Colon (tissue), 2 donors: ENCODE results near the gene GRIP1.

ENCODE experiments used
- FAIRE-seq: peaks from 2 replicates; lab custom pipeline; 2012; peaks lifted over from hg19 to GRCh38; lab: Jason Lieb, UNC
- donor health status: control.
- donor health status: control.

The GRIP1 gene

DNA sequence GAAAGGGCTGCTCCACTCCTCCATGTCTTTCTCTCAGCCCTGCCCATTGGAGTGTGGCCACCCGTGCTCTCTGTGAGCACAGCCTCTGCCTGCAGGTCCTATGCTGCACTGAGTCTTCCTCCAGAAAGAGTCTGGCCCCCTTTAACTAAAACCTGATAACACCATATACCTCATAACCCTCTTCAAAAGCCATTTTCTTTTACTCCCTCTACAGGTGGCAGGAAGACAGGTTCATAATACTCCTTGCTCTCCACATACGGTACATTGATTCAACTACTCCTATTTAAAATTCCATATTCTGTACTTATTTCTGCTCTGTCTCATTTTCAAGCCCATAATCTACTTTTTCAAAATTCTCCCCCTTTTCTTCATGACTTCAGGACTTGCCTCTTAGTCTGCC is 232.6 kb downstream of the GRIP1 start:
- FAIRE-seq: no peak

DNA sequence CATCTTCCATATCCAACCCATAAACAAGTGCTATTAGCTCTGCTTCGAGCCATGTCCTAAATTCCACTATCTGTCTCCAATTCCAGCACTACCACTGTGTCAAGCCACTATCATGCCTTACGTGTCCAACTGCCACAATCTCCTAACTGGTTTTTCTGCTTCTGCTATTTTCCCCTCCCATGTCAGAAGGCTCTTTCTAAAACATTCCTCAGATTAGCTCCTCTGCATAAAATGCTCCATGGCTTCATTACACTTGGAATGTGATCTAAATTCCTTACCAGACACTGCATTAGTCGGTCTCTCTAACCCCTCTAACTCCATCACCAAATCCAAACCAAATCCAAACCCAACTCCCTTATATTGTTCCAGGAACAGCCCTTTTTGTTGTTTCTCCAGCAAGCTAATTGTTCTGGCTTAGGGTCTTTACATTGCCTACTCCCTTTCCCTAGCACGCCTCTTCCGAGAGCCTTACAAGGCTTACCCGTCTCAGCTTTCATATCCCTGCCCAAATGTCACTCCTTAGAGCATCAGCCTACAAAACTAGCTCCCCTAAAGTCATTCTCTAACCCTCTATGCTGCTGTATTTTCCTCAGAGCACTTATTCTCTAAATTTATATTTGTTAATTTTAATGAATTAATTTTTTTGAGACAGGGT is 236.8 kb downstream of the GRIP1 start:
- FAIRE-seq: no peak

DNA sequence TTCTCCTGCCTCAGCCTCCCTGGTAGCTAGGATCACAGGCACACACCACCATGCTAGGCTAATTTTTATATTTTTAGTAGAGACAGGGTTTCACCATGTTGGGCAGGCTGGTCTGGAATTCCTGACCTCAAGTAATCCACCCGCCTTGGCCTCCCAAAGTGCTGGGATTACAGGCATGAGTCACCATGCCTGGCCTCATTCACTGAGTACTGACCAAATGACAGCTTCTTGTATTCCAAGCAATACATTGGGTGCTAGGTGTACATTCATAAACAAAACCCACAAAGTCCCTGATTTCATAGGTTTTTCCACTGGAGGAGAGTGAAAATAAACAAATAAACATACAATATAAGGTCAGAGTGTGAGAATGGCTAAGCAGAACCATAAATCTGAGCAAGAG is 240.3 kb downstream of the GRIP1 start:
- FAIRE-seq: no peak

DNA sequence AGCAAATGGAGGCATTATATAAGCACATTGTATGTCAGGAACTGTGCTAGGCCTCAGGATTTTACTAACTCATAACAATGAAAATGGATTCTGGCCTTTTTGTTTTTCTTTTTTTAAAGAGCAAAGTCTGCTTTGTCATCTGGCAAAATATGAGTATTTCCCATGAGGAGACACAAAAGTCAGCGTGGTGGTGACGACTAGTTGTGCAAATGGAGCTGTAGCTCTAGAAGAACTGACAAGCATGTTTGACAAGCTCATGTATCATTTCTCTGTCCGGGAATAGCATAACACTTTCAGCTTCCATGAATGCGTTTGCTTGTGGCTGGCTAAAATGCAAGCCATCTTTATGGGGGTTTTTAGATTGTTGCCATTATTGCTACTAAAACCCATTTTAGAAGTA is 248.8 kb downstream of the GRIP1 start:
- FAIRE-seq: no peak

GRCh38 chr12:66428870-66429269 is 250.0 kb downstream of the GRIP1 start:
- FAIRE-seq: no peak

GRCh38 chr12:66428261-66428660 is 250.6 kb downstream of the GRIP1 start:
- no peak for FAIRE-seq

- no peak for FAIRE-seq
Measured at GRCh38 chr12:66426696-66427095, 252.2 kb downstream of the GRIP1 start.

DNA sequence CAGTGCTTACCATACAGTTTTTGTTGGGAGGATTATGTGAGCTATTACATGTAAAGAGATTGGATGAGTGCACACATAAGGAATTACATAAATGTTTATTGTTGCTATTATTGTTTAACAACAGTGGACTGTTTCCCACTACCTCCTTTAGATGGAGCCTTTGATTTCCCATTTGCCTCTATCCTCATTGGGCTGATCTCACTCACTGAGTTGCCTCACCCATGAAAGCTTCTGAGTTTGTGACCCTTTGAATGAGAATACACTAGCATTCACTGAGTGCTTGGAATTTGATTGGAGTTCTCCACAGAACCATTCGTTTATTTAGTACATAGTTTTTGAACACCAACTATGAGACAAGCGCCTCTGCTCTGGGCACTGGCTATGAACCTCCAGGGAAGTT is 255.6 kb downstream of the GRIP1 start:
- FAIRE-seq: no peak

- FAIRE-seq: no peak
Measured at GRCh38 chr12:66418908-66419307, 260.0 kb downstream of the GRIP1 start.

DNA sequence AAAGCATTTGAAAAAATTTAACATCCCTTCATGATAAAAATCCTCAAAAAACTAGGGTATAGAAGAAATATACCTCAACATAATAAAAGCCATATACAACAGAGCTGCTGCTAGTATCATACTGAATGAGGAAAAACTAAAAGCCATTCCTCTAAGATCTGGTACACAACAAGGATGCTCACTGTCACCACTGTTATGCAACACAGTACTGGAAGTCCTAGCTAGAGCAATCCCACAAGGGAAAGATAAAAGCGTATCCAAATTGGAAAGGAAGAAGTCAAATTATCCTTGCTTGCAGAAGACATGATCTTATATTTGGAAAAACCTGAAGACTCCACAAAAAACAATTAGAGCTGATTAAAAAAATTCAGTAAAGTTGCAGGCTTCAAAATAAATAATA is 261.7 kb downstream of the GRIP1 start:
- no peak for FAIRE-seq

- no peak for FAIRE-seq
Measured at GRCh38 chr12:66409195-66409871, 269.5 kb downstream of the GRIP1 start.

GRCh38 chr12:66405395-66405794 is 273.5 kb downstream of the GRIP1 start:
- no peak for FAIRE-seq

DNA sequence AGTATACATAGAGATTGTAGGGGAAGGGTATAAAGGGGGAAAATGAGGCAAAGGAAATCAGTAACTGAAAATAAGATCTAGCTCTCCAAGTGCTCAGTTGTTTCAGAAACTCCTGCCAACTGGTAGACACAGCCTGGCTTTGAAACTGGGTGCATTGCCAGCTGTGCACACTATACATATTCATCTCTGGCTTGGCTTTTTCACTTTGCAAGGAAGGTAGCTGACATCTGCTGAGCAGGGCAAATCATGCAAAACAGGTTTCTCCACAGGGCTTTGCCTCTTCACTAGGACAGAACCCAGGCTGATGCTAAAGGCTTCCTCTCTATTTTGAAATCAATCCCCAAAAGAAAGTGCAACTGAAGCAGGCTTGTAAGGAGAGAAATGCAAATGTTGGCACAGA is 275.1 kb downstream of the GRIP1 start:
- no peak for FAIRE-seq

DNA sequence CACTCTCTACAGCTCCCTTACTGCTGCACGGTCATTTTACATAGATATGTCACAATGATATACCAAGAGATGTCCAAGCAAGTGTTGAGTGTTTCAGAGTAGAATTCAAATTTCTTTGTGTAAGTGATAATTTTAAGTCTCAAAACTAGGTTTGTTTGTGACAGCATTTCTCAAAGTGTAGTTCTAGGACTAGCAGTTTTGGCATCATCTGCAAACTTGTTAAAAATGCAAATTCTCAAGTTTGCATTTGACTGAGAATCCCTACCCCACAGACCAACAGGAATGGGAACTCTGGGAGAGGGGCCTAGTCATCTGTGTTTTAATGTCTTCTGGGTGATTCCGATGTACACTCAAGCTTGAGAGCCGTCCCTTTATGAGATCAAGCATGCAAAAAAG is 279.0 kb downstream of the GRIP1 start:
- FAIRE-seq: no peak

GRCh38 chr12:66398931-66399910 is 279.7 kb downstream of the GRIP1 start:
- FAIRE-seq: no peak

- FAIRE-seq: no peak
Measured at GRCh38 chr12:66397574-66398290, 281.1 kb downstream of the GRIP1 start.

- FAIRE-seq: no peak
Measured at GRCh38 chr12:66393890-66394289, 285.0 kb downstream of the GRIP1 start.

GRCh38 chr12:66392266-66392915 is 286.5 kb downstream of the GRIP1 start:
- FAIRE-seq: no peak

DNA sequence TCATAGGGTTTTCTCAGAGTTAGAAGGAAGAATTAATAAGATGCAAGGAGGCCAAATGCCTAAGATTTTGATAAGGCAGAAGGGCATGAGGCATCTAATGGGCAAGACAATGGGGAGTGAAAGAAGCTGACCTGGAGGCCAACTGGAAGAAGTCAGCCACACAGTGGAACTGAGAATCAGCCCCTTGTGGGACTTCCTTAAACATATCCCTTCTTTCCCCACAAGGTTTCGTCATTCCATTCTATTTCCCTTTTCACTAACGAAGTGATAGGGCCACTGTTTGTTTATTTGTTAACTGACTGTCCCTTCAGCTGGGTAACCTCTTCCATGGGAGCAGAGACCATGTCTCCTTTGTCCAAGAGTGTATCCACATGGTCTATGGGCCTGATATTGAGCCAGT is 290.4 kb downstream of the GRIP1 start:
- FAIRE-seq: no peak

DNA sequence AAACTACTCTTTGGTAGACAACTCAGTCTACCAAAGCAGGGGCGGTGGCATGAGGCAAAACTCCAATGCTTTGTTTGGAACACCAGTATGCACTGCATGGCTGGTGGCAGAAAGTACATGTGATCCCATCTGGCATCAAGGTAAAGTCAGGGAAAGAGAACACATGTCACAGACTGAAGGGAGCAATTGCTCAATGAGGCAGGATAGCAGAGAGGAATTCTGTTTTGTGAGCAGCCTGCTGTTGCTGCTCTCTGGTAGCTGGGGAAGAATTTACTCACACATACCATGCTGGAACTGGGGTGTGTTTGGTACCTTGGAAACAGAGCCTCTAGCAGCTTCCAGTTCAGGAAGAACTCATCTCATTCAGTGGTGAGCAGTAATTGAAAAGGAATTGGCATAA is 291.8 kb downstream of the GRIP1 start:
- FAIRE-seq: no peak

- no peak for FAIRE-seq
Measured at GRCh38 chr12:66380769-66381535, 297.9 kb downstream of the GRIP1 start.
